Prostate gland (tissue), 2 donors: ENCODE results near the gene ACADSB. TPM values are rescaled to one million over a fixed set of nuclear protein-coding genes. Genes with fewer than 3 reads are reported as not detected.

ENCODE experiments used
- DNase-seq: peaks from one replicate; pipeline ENCODE4 v3.0.0-alpha.2; 2019; ENCODE audit warnings: low spot score
- H3K27ac ChIP-seq, 2 donors: fragments of 200-600 bp; sonication (generic); 2 replicates each; pipeline ENCODE4 v1.5.1; 2017 to 2019
- H3K27me3 ChIP-seq: fragments of 200-600 bp; sonication (generic); replicated peaks from 2 replicates; pipeline ENCODE4 v1.5.1; 2019; ENCODE audit not compliant: insufficient read depth
- H3K36me3 ChIP-seq, 2 donors: fragments of 200-600 bp; sonication (generic); 1 replicate in 1 of 2; 2 replicates in 1 of 2; pipeline versions ENCODE4 v1.5.1 to v1.8.1; 2017 to 2019
- H3K4me1 ChIP-seq: fragments of 200-600 bp; sonication (generic); replicated peaks from 2 replicates; pipeline ENCODE4 v1.5.1; 2019
- H3K4me3 ChIP-seq, 2 donors: fragments of 200-600 bp; sonication (generic); 2 replicates each; pipeline ENCODE4 v1.5.1; 2017 to 2019
- H3K9me3 ChIP-seq: fragments of 200-600 bp; sonication (generic); 2 replicates; pipeline ENCODE4 v1.5.1; 2017
- CTCF ChIP-seq, 4 experiments: fragments of 200-600 bp in 2 of 4; fragments of 450-650 bp in 2 of 4; sonication (generic) in 2 of 4; IDR thresholded peaks; 1 replicate in 3 of 4; 2 replicates in 1 of 4; pipeline ENCODE4 v1.5.1; 2016 to 2019; ENCODE audit warnings: antibody characterized with exemption in 4 of 4, mild to moderate bottlenecking in 2 of 4, moderate library complexity in 2 of 4
- POLR2A ChIP-seq: fragments of 450-650 bp; IDR thresholded peaks from one replicate; pipeline ENCODE4 v1.6.1; 2016; ENCODE audit warnings: antibody characterized with exemption, mild to moderate bottlenecking
- POLR2AphosphoS5 ChIP-seq: sonication (generic); formaldehyde crosslinking; IDR thresholded peaks from one replicate; pipeline ENCODE4 v1.6.1; 2017; ENCODE audit warnings: antibody characterized with exemption
- WGBS: methylation state at CpG from one replicate; pipeline ENCODE4 v1.1.5; 2018; 5-methylcytosine and 5-hydroxymethylcytosine counted together
- intact Hi-C: fragments of 100-400 bp; cut with DNase I; formaldehyde crosslinking; loops from one replicate; pipeline ENCODE4 v1.14.2; 2022
- total RNA-seq, 2 donors: library from RNA; depleted of rRNA; stranded (reverse); fragments of >200 nt; gene quantifications; one replicate each; pipeline ENCODE4 v1.1.0, GENCODE V29; 2016

Gene ACADSB
- total RNA-seq, 2 donors from 2014 or later: 17.2 to 38.6 TPM

- H3K9me3 ChIP-seq: no peaks in the 10 kb centered on the region
- no peak for TF ChIP-seq CTCF (IDR thresholded peaks at IDR 0.05)
- no peak for TF ChIP-seq POLR2A
- TF ChIP-seq POLR2AphosphoS5: no peak
- 73% methylated on average over 7 of the region's 7 CpGs for WGBS
- no peaks in the 10 kb centered on the region for H3K4me1 ChIP-seq
- no peaks in the 10 kb centered on the region for H3K27me3 ChIP-seq
- no peak overlapping the region for H3K4me3 ChIP-seq
- intact Hi-C loops: no loop called here
- H3K36me3 ChIP-seq: no peaks in the 10 kb centered on the region
- no peak overlapping the region for H3K27ac ChIP-seq
- no peak for DNase-seq
Observed at GRCh38 chr10:123100030-123100762, 91.4 kb downstream of the ACADSB start.

GRCh38 chr10:123101872-123102271 lies 93.1 kb downstream of the ACADSB start:
- DNase-seq: no peak
- intact Hi-C loops: no loop called here
- Histone ChIP-seq H3K4me3 (no peak overlapping the region), H3K36me3 (no peaks in the 10 kb centered on the region), H3K27ac (no peak overlapping the region), H3K9me3 (no peaks in the 10 kb centered on the region), H3K4me1 (no peaks in the 10 kb centered on the region), H3K27me3 (no peaks in the 10 kb centered on the region)
- no peak for TF ChIP-seq POLR2AphosphoS5
- TF ChIP-seq CTCF (IDR thresholded peaks at IDR 0.05): no peak
- TF ChIP-seq POLR2A: no peak
- 72% methylated on average over 9 of the region's 9 CpGs for WGBS

GRCh38 chr10:123102673-123103072 lies 93.9 kb downstream of the ACADSB start:
- no peaks in the 10 kb centered on the region for H3K9me3 ChIP-seq
- TF ChIP-seq POLR2A: no peak
- no peak for TF ChIP-seq CTCF (IDR thresholded peaks at IDR 0.05)
- TF ChIP-seq POLR2AphosphoS5: no peak
- no peaks in the 10 kb centered on the region for H3K4me1 ChIP-seq
- no peaks in the 10 kb centered on the region for H3K27me3 ChIP-seq
- WGBS: 65% methylated on average over 2 of the region's 2 CpGs
- H3K36me3 ChIP-seq: no peaks in the 10 kb centered on the region
- no peak overlapping the region for H3K27ac ChIP-seq
- DNase-seq: no peak
- no peak overlapping the region for H3K4me3 ChIP-seq
- intact Hi-C loops: no loop called here

GRCh38 chr10:123103944-123104343 lies 95.1 kb downstream of the ACADSB start:
- Histone ChIP-seq H3K4me3 (no peak overlapping the region), H3K36me3 (no peaks in the 10 kb centered on the region), H3K4me1 (no peaks in the 10 kb centered on the region), H3K9me3 (no peaks in the 10 kb centered on the region), H3K27ac (no peak overlapping the region), H3K27me3 (peaks cover 2% of the 10 kb centered on the region)
- no peak for TF ChIP-seq POLR2AphosphoS5
- TF ChIP-seq CTCF (IDR thresholded peaks at IDR 0.05): no peak
- no peak for TF ChIP-seq POLR2A
- 41% methylated on average over 9 of the region's 9 CpGs for whole genome bisulfite sequencing
- no peak for DNase-seq
- intact Hi-C loops: no loop called here

Other genes starting within 250 kb of the ACADSB start
- gene CUZD1, start 163.1 kb upstream of the ACADSB start, total RNA-seq: under 1 TPM; 0.23 to 0.85 TPM
- 1 to 10 TPM; 5.7 to 5.9 TPM for gene FAM24B, start 129.4 kb upstream of the ACADSB start, total RNA-seq
- not detected for gene FAM24A, start 98.4 kb upstream of the ACADSB start, total RNA-seq
- gene C10orf88, start 54.8 kb upstream of the ACADSB start, total RNA-seq: 10 to 100 TPM in 1 of 2 donors, 1 to 10 TPM in 1; 6.6 to 15.2 TPM
- gene PSTK, start 28.6 kb upstream of the ACADSB start, total RNA-seq: 1 to 10 TPM; 5.1 to 10.0 TPM
- gene IKZF5, start 211 bp upstream of the ACADSB start, total RNA-seq: 10 to 100 TPM in 1 of 2 donors, 1 to 10 TPM in 1; 9.8 to 15.8 TPM
- gene HMX3, start 127.0 kb downstream of the ACADSB start, total RNA-seq: not detected
- gene HMX2, start 139.1 kb downstream of the ACADSB start, total RNA-seq: 1 to 10 TPM in 1 of 2 donors, not detected in 1; 1.0 TPM
- gene BUB3, start 145.4 kb downstream of the ACADSB start, total RNA-seq: 10 to 100 TPM; 69.3 to 87.7 TPM